ENCODE measurements around the gene SCART1.
"Not testable (repeated sequence)": the region's sequence is repeated elsewhere in the genome, so short reads cannot be mapped to it uniquely, and the experiment has no call there.

Gene SCART1

DNA sequence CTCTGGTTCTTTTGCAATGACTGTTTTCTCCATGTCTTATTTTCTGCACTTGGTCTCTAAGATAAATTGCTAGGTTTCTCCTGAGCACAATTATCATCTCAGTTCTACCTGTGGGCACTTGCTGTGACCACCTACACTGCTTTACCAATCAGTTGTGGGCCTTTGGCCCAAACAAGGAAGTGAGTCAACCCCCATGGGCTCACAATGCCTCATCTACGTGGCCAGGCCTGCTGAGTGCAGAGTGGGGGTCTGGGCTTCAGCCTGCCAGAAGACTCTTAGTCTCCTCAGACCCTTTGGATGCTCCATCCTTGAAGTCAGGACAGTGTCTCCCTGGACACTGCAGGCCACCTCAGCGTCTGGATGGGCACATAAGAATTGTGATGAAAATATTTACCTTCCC, 20.3 kb downstream of the SCART1 start:
- no peak for DNase-seq (ENCODE audit: low read depth)

DNA sequence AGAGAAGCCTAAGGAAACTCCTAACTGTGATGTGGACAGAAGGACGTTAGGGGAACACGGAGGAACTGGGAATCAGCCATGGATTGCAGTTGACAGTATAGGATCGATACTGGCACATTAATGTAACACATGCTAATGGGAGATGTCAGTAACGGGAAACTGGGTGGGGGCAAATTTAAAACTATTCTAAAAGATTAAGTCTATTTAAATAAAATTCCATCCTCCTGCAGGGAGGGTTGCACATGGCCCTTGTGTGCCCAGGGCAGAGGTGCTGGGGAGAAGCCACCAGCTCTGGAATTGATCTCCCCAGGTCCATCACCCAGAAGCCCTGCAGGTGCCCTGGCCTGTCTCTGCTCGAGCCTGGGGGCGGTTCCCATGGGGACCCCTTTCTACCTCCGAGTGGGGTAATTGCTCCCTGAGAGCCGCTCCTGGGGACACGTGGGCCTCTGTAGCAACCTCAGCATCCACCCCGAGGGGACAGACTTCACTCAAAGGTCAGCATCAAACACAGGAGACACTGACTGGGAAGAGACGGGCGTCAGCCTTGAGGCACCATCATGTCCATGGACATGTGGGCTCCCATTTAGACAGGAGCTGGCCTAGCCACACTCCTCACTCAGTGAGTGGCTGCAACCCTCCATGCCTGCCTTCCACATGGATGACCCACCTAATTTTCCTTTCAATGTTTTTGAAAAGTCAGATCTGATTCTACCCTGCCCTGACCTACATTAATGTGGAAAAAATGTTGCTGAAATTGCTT, 21.1 kb downstream of the SCART1 start:
- DNase-seq (ENCODE audit: low read depth): no peak

DNA sequence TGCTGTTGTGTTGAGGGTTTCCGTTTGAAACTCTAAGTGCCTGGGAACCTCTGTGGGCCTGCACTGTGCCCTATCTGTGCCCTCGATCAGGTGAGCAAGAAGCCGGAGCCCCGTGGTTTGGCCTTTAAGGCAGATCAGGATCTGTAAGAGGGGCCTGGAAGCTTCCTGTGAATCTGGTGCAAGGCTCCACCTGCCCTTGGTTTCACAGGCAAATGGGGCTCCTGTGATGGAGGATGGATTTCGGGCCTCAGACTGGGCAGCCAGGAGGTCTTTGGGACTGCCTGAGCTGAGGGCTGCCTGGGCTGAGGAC, 21.6 kb downstream of the SCART1 start:
- no peak for DNase-seq (ENCODE audit: low read depth)

DNA sequence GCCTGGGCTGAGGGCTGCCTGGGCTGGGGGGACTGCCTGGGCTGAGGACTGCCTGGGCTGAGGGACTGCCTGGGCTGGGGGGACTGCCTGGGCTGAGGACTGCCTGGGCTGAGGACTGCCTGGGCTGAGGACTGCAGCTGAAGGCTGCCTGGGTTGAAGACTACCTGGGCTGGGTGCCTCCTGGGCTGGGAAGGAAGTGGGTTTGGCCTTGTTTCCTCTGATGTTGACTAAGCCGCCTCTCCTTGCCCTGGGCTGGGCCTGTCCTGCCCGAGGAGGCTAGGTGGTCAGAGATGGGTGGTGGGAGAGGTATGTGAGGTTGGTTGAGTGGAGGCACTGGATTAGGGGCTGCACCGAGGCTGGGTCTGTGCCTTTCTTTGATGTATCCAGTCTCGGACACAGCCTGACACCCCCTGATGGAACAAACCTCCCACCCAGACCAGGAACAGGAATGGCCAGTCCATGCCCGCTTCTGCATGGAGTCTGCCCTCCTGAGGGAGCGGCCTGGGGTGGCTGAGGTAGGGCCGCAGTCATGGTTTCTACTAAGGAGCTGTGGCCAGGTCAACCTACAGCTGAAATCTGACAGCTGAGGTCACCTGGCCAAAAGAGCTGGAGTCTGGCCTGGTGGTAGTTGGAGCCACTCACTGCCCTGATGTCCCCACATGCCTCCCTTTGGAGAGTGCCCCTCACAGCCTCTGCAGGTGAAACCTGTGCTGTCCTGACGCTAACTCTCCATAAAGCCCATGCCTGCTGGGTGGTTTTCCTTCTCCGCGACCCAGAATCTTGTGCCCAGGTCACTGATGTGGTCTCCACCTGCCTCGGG, 22.3 kb downstream of the SCART1 start:
- no peak for DNase-seq (ENCODE audit: low read depth)

- DNase-seq (ENCODE audit: low read depth): no peak
These were observed 22.9 kb downstream of the SCART1 start for GRCh38 chr10:133476641-133476990.

- DNase-seq (ENCODE audit: low read depth): no peak
These were observed 27.4 kb downstream of the SCART1 start for GRCh38 chr10:133481086-133481643.

DNA sequence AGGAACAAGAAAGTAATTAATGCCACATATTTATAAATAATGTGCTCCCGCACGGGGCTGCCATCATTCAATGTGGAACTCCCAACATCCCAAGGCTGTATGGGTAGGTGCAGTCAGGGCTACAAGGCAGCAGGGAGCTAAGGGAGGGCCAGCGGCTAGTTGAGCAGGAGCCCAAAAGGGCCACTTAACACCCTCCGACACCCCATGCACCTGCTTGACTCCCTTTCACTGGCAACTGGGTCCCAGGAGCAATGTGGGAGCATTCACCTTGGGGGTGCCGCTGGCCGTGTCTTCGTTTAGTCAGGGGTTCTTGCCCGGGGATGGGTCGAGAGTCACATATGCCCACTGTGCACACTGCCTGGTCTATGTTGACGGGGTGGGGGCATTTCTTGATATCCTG, 27.9 kb downstream of the SCART1 start:
- no peak for DNase-seq (ENCODE audit: low read depth)

DNA sequence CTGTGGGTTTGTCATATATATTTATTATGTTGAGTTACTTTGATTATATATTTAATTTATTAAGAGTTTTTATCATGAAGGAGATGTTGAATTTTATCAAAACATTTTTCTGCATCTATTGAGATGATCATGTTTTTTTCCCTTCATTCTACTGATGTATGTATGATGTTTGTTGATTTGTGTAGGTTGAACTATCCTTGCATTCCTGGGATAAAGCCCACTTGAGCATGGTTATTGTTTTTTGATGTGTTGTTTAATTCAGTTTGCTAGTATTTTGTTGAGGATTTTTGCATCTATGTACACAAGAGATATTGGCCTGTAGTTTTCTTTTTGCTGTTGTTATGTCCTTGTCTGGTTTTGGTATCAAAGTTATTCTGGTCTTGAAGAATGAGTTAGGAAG, 31.1 kb downstream of the SCART1 start:
- DNase-seq (ENCODE audit: low read depth): no peak

DNA sequence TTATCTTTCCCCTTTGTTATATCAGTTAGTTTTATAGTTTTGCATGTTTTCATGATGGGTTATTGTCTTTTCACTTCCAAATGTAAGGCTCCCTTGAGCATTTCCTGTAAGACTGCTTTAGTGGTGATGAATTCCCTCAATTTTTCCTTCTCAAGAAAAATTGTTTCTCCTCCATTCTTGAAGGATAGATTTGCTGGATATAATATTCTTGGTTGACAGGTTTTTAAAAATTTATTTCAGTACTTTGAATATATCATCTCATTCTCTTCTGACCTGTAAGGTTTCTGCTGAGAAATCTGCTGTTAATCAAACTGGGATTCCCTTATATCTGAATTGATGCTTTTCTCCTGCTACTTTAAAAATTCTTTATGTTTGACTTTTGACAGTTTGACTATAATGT, 33.3 kb downstream of the SCART1 start:
- no peak for DNase-seq (ENCODE audit: low read depth)

DNA sequence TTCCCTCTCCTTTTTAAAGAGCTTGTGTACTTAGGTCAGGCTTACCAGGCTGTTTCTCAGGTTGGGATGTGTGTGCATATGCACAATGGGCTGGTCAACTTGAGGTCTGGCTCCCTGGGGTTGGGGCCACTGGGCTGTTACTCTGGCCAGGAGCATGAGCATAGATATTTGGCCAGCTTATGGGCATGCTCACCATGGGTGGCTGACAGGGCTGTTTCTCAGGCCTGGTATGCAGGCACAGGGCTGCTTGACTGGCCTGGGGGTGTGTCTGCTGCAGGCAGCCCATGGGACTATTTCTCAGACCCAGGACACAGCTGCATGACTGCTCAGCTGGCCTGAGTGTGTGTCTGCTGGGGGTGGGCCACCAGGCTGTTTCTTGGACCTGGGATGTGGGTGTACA, 34.6 kb downstream of the SCART1 start:
- DNase-seq (ENCODE audit: low read depth): no peak

- DNase-seq (ENCODE audit: low read depth): no peak
These were observed 36.3 kb downstream of the SCART1 start for GRCh38 chr10:133489816-133490588.

DNA sequence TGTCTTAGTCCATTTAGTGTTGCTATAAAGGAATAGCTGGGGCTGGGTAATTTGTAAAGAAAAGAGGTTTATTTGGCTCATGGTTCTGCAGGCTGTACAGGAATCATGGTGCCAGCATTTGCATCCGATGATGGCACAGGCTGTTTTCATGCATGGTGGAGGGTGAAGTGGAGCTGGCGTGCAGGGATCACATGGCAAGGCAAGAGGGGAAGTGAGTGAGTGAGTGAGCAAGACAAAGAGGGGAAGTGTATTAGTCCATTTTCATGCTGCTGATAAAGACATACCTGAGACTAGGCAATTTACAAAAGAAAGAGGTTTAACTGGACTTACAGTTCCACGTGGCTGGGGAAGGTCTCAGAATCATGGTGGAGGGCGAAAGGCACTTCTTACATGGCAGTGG, 39.8 kb downstream of the SCART1 start:
- DNase-seq (ENCODE audit: low read depth): not testable (repeated sequence)

GRCh38 chr10:133497363-133497762, 43.6 kb downstream of the SCART1 start:
- DNase-seq (ENCODE audit: low read depth): not testable (repeated sequence)

DNA sequence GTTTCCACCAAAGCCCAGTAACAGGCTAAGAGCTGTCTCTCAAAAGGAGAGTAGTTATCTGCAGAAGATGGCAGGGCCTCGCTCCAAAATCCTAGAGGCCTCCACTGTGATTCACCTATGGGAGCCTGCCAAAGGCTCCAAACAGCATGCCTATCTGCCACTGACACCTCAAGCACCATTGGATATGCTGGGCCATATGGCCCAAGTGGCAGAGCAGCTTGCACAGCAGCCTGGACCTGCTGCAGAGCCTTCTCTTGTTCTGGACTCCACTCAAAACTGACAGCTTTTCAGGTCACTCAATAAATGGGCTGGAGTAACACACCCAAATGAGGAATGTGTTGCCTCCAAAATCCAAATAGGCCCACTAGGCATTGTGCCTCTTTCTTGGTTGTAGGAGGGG, 45.4 kb downstream of the SCART1 start:
- DNase-seq (ENCODE audit: low read depth): not testable (repeated sequence)

DNA sequence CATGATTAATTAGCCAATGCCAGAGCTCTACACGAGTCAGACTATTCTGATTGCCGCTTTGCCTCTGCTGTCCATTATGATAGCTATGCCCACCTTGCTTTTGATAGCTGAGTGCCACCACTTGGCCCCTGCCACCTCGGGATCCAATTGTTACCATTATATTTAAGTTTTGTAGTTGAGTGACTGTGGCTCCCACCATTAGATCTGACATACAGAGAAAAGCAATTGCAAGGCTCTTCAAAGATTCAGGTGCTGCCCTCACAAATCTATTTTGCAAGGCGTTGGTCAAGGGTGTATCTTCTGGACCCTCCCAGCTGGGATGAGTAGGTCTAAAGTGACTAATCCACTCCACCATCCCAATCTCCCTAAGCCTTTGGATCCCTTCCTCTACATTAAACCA, 47.2 kb downstream of the SCART1 start:
- DNase-seq (ENCODE audit: low read depth): not testable (repeated sequence)

DNA sequence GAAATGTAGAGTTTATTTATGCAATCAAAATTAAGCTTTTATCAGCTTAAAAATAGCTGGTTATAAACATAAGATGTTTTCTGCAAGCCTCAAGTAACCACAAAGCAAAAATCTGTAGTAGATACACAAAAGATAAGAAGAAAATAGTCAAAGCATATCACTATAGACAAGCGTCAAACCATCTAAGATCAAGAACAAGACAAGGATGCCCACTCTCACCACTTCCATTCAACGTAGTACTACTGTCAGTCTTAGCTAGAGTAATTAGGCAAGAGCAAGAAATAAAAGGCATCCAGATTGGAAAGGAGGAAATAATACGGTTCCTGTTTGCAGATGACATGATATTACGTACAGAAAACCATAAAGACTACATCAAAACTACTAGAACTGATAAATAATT, 56.0 kb downstream of the SCART1 start:
- DNase-seq (ENCODE audit: low read depth): no peak

DNA sequence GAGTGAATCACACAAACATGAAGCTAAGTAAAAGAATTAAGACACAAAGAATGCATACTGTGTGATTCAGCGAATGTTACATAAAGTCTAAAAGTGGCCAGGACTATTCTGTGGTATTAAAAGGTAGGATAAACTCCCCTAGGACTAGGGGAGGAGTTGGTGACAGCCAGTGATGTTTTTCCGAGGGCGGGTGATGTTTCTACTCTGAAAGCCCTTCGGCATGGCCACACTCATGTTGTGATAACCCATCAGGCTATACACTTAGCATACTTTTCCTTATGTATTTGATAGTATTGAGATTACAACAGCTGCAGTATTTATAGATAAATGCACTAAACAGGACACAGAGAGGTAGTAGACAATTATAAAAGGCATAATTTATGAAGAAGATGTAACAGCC, 57.7 kb downstream of the SCART1 start:
- no peak for DNase-seq (ENCODE audit: low read depth)

DNA sequence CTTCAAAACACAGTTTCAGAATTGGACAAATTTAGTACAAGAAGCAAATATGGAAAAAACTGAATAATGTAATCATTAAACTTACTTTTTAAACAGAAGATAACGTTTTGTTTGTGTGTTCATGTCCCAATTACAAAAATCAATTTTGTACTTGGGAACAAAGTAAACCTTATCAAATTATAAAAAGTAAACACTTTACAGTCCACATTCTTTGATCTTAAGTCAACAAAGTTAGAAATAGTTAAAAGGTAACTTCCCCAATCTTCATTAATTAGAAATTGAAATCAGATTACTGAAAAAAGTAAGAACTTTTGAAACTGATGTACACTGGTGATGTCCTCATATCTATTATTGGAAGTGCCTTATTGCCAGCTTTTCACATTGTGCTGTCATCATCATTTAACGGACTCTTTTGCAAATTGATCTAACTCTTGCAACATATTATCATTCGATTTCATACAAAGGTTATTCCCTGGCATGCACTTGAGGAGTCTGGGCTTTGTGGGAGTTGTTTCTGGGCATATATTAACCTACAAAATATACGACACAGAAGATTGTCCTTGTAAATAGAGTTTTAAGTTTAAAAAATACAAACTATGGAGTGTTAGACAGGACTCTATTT, 58.3 kb downstream of the SCART1 start:
- no peak for DNase-seq (ENCODE audit: low read depth)

GRCh38 chr10:133515471-133515870, 61.7 kb downstream of the SCART1 start:
- no peak for DNase-seq (ENCODE audit: low read depth)

GRCh38 chr10:133516057-133516456, 62.3 kb downstream of the SCART1 start:
- DNase-seq (ENCODE audit: low read depth): no peak

GRCh38 chr10:133518517-133518916, 64.8 kb downstream of the SCART1 start:
- not testable (repeated sequence) for DNase-seq (ENCODE audit: low read depth)

All from stimulated activated CD8-positive, alpha-beta memory T cell treated with anti-CD3 and anti-CD28 coated beads, Interleukin-7, amount 100 ng/mL, for 24 hours (primary cell).